Measurements from ENCODE around the gene GPRASP3. TPM values are rescaled to one million over a fixed set of nuclear protein-coding genes. Genes with fewer than 3 reads are reported as not detected.

GPRASP3 gene
- total RNA-seq, 4 donors from 2014 or later = 4.2 to 8.3 (median 5.8) TPM

- WGBS, 2 donors = 0% methylated on average over 3 of the region's 61 CpGs; no CpG with 5 or more reads in 1 of the 2 donors
- Histone ChIP-seq H3K36me3 (no peaks in the 10 kb centered on the region), H3K27me3 (no peaks in the 10 kb centered on the region), H3K4me3 (replicated peaks in 1 of 3) (peak overlapping the region; percentile 37 to 47 (median 47)), H3K4me1 (no peaks in the 10 kb centered on the region), H3K27ac (peak overlapping the region in 1 of 3 donors; percentile 28), H3K9me3 (no peaks in the 10 kb centered on the region)
- TF ChIP-seq POLR2A (IDR thresholded peaks at IDR 0.05) = peak in 1 of 2 donors; percentile 8
- no peak for TF ChIP-seq CTCF (IDR thresholded peaks at IDR 0.05)
- peak; percentile 51 to 52 for DNase-seq
- intact Hi-C loops (cut with DNase I) = no loop called here
Measured at GRCh38 chrX:102745857-102746584, 25.5 kb downstream of the GPRASP3 start.

- no peak for DNase-seq
- intact Hi-C loops (cut with DNase I) = no loop called here
- no peak overlapping the region for H3K4me3 ChIP-seq (replicated peaks in 1 of 3)
- H3K9me3 ChIP-seq = no peaks in the 10 kb centered on the region
- WGBS, 2 donors = 52 to 56% methylated on average over 1 to 2 of the region's 2 CpGs
- H3K4me1 ChIP-seq = no peaks in the 10 kb centered on the region
- no peaks in the 10 kb centered on the region for H3K36me3 ChIP-seq
- no peak for TF ChIP-seq POLR2A (IDR thresholded peaks at IDR 0.05)
- no peak for TF ChIP-seq CTCF (IDR thresholded peaks at IDR 0.05)
- H3K27ac ChIP-seq = no peak overlapping the region
- peaks cover 5% of the 10 kb centered on the region for H3K27me3 ChIP-seq
Measured at GRCh38 chrX:102765217-102765616, 44.7 kb downstream of the GPRASP3 start.

GRCh38 chrX:102765809-102766208 lies 45.3 kb downstream of the GPRASP3 start:
- TF ChIP-seq POLR2A (IDR thresholded peaks at IDR 0.05) = no peak
- TF ChIP-seq CTCF (IDR thresholded peaks at IDR 0.05) = no peak
- intact Hi-C loops (cut with DNase I) = no loop called here
- H3K4me3 ChIP-seq (replicated peaks in 1 of 3) = no peak overlapping the region
- no peak for DNase-seq
- no peak overlapping the region for H3K27ac ChIP-seq
- no peaks in the 10 kb centered on the region for H3K4me1 ChIP-seq
- no peaks in the 10 kb centered on the region for H3K36me3 ChIP-seq
- WGBS, 2 donors = 68 to 70% methylated on average over 4 of the region's 4 CpGs
- no peaks in the 10 kb centered on the region for H3K9me3 ChIP-seq
- peaks cover 5% of the 10 kb centered on the region for H3K27me3 ChIP-seq

GRCh38 chrX:102767287-102767686 lies 46.7 kb downstream of the GPRASP3 start:
- intact Hi-C loops (cut with DNase I) = no loop called here
- WGBS, 2 donors = 80 to 83% methylated on average over 1 of the region's 1 CpG
- Histone ChIP-seq H3K4me3 (replicated peaks in 1 of 3) (no peak overlapping the region), H3K9me3 (no peaks in the 10 kb centered on the region), H3K27me3 (peaks cover 5% of the 10 kb centered on the region), H3K4me1 (no peaks in the 10 kb centered on the region), H3K27ac (no peak overlapping the region), H3K36me3 (no peaks in the 10 kb centered on the region)
- no peak for TF ChIP-seq CTCF (IDR thresholded peaks at IDR 0.05)
- DNase-seq = no peak

- peak; percentile 81 to 82 for DNase-seq
- H3K36me3 ChIP-seq = no peaks in the 10 kb centered on the region
- H3K4me1 ChIP-seq = no peaks in the 10 kb centered on the region
- 0 to 2% methylated on average over 4 to 11 of the region's 22 CpGs for WGBS, 2 donors
- peak overlapping the region; percentile 39 to 64 (median 44) for H3K4me3 ChIP-seq (replicated peaks in 1 of 3)
- H3K27ac ChIP-seq = peak overlapping the region; percentile 10 to 59 (median 36)
- peak in 1 of 2 donors; percentile 66 for TF ChIP-seq POLR2A (IDR thresholded peaks at IDR 0.05)
- TF ChIP-seq CTCF (IDR thresholded peaks at IDR 0.05) = no peak
- intact Hi-C loops (cut with DNase I) = no loop called here
- H3K27me3 ChIP-seq = no peaks in the 10 kb centered on the region
- H3K9me3 ChIP-seq = no peaks in the 10 kb centered on the region
Measured at GRCh38 chrX:102768987-102769761, 48.6 kb downstream of the GPRASP3 start.
